SK-N-SH (cell line): ENCODE measurements around the gene ZNF775. TPM values are rescaled to one million over a fixed set of nuclear protein-coding genes. Genes with fewer than 3 reads are reported as not detected.
A peak's percentile ranks its signal among the peaks of the same experiment; 100 is the strongest.

ENCODE experiments used
- CTCF ChIA-PET: fragments of 300-600, 350-600 bp; formaldehyde crosslinking; extraction: SDS; loops from one replicate; lab custom pipeline; 2021; lab: Yijun Ruan, JAX
- POLR2A ChIA-PET: fragments of 350-600 bp; sonication (Branson Sonifier 250); formaldehyde crosslinking; extraction: SDS; loops from one replicate; lab custom pipeline; 2020; ENCODE audit warnings: antibody characterized with exemption, inconsistent platforms; lab: Yijun Ruan, JAX
- DNase-seq: peaks from one replicate; pipeline ENCODE4 v3.0.0; 2012
- H2AFZ ChIP-seq: fragments of 200-600 bp; sonication (generic); 2 replicates; pipeline ENCODE4 v1.8.1; 2016; ENCODE audit warnings: antibody characterized with exemption, mild to moderate bottlenecking, low read depth
- H3F3A ChIP-seq: fragments of 200-600 bp; sonication (generic); replicated peaks from 2 replicates; pipeline ENCODE3; 2016; ENCODE audit warnings: antibody characterized with exemption, mild to moderate bottlenecking; ENCODE audit not compliant: insufficient read depth
- H3K27ac ChIP-seq, 2 experiments: fragments of 200-500 bp in 1 of 2; fragments of 200-600 bp in 1 of 2; sonication (Bioruptor generic) in 1 of 2; sonication (generic), shearing (Covaris generic) in 1 of 2; 2 replicates each; pipeline versions ENCODE4 v1.5.1 to v1.6.1; 2014 to 2016; ENCODE audit warnings: low read depth in 2 of 2, inconsistent platforms in 1 of 2, low read length in 1 of 2, mild to moderate bottlenecking in 1 of 2, mixed read lengths in 1 of 2
- H3K27me3 ChIP-seq: fragments of 200-600 bp; sonication (generic), shearing (Covaris generic); 2 replicates; pipeline ENCODE4 v1.6.1; 2016; ENCODE audit warnings: mixed run types; ENCODE audit not compliant: insufficient read depth
- H3K36me3 ChIP-seq, 2 experiments: fragments of 200-500 bp in 1 of 2; fragments of 200-600 bp in 1 of 2; sonication (Bioruptor generic) in 1 of 2; sonication (generic) in 1 of 2; replicated peaks in 1 of 2; 2 replicates each; pipeline versions ENCODE3 to v1.5.1; 2014 to 2016; ENCODE audit warnings: low read length in 1 of 2, mild to moderate bottlenecking in 1 of 2; ENCODE audit not compliant: insufficient read depth in 2 of 2, control insufficient read depth in 1 of 2
- H3K4me1 ChIP-seq, 2 experiments: fragments of 200-500 bp in 1 of 2; fragments of 200-600 bp in 1 of 2; sonication (Bioruptor generic) in 1 of 2; sonication (generic), shearing (Covaris generic) in 1 of 2; 2 replicates each; pipeline versions ENCODE4 v1.5.1 to v1.6.1; 2014 to 2016; ENCODE audit warnings: low read depth in 1 of 2, low read length in 1 of 2, mixed run types in 1 of 2; ENCODE audit not compliant: insufficient read depth in 2 of 2, control insufficient read depth in 1 of 2
- H3K4me2 ChIP-seq: fragments of 200-600 bp; sonication (generic), shearing (Covaris generic); 2 replicates; pipeline ENCODE4 v1.6.1; 2017; ENCODE audit warnings: mixed run types
- H3K4me3 ChIP-seq, 2 experiments: fragments of 200-500 bp in 1 of 2; fragments of 200-600 bp in 1 of 2; sonication (Bioruptor generic) in 1 of 2; sonication (generic), shearing (Covaris generic) in 1 of 2; 2 replicates each; pipeline versions ENCODE4 v1.5.1 to v1.8.1; 2014 to 2016; ENCODE audit warnings: low read depth in 2 of 2, inconsistent platforms in 1 of 2, low read length in 1 of 2, mild to moderate bottlenecking in 1 of 2, mixed read lengths in 1 of 2, moderate library complexity in 1 of 2
- H3K79me2 ChIP-seq: fragments of 200-600 bp; sonication (generic); 2 replicates; pipeline ENCODE4 v1.8.1; 2017; ENCODE audit warnings: mild to moderate bottlenecking; ENCODE audit not compliant: insufficient read depth
- H3K9ac ChIP-seq: fragments of 200-600 bp; sonication (generic); 2 replicates; pipeline ENCODE4 v1.6.1; 2017; ENCODE audit warnings: mixed run types
- H3K9me2 ChIP-seq: fragments of 200-600 bp; sonication (generic); 2 replicates; pipeline ENCODE4 v1.6.1; 2017; ENCODE audit warnings: mixed run types
- H3K9me3 ChIP-seq: fragments of 200-600 bp; sonication (generic); 2 replicates; pipeline ENCODE4 v1.6.1; 2017; ENCODE audit warnings: mixed run types, mild to moderate bottlenecking, moderate library complexity
- H4K20me1 ChIP-seq: fragments of 200-600 bp; sonication (generic); 2 replicates; pipeline ENCODE4 v1.6.1; 2017; ENCODE audit warnings: mild to moderate bottlenecking, mixed run types; ENCODE audit not compliant: insufficient read depth
- CTCF ChIP-seq: fragments of 200-600 bp; sonication (generic); IDR thresholded peaks from 2 replicates; pipeline ENCODE4 v1.6.1; 2017; ENCODE audit warnings: antibody characterized with exemption, mild to moderate bottlenecking, moderate library complexity
- ELF1 ChIP-seq: IDR thresholded peaks from 2 replicates; pipeline ENCODE4 v1.4.0; 2012
- EP300 ChIP-seq, 2 experiments: IDR thresholded peaks; 2 replicates each; pipeline versions ENCODE4 v1.4.0 to v1.6.1; 2012; ENCODE audit warnings: borderline replicate concordance in 1 of 2, low read depth in 1 of 2, low read length in 1 of 2
- EZH2phosphoT487 ChIP-seq: fragments of 200-600 bp; sonication (generic); IDR thresholded peaks from 2 replicates; pipeline ENCODE4 v1.6.1; 2017; ENCODE audit warnings: low read depth, mixed run types, mild to moderate bottlenecking, antibody characterized with exemption, moderate library complexity, borderline replicate concordance
- GATA2 ChIP-seq: sonication (generic); formaldehyde crosslinking; IDR thresholded peaks from 2 replicates; pipeline ENCODE4 v1.5.0; 2020; ENCODE audit warnings: mild to moderate bottlenecking, missing genetic modification reagents
- JUND ChIP-seq: IDR thresholded peaks from 2 replicates; pipeline ENCODE4 v1.4.0; 2012
- NFIC ChIP-seq: IDR thresholded peaks from 2 replicates; pipeline ENCODE4 v1.4.0; 2012; ENCODE audit warnings: borderline replicate concordance
- NRF1 ChIP-seq: IDR thresholded peaks from 2 replicates; pipeline ENCODE4 v1.6.1; 2012; ENCODE audit warnings: low read depth, mild to moderate bottlenecking, low read length
- PBX3 ChIP-seq: IDR thresholded peaks from 2 replicates; pipeline ENCODE4; 2012
- RFX5 ChIP-seq: IDR thresholded peaks from 2 replicates; pipeline ENCODE4 v1.6.1; 2012; ENCODE audit warnings: mild to moderate bottlenecking, improper control_type of control experiment, low read length
- RXRA ChIP-seq: IDR thresholded peaks from 2 replicates; pipeline ENCODE4 v1.4.0; 2012; ENCODE audit warnings: low read depth, mild to moderate bottlenecking, borderline replicate concordance
- SIN3A ChIP-seq: IDR thresholded peaks from 2 replicates; pipeline ENCODE4 v1.6.1; 2012; ENCODE audit warnings: low read depth, mild to moderate bottlenecking, low read length, moderate library complexity, borderline replicate concordance
- TAF1 ChIP-seq: IDR thresholded peaks from 2 replicates; pipeline ENCODE4 v1.6.1; 2012; ENCODE audit warnings: low read depth, mild to moderate bottlenecking, low read length, moderate library complexity, borderline replicate concordance
- TCF12 ChIP-seq: IDR thresholded peaks from 2 replicates; pipeline ENCODE4 v1.4.0; 2012
- TEAD4 ChIP-seq: IDR thresholded peaks from 2 replicates; pipeline ENCODE4 v1.4.0; 2012; ENCODE audit warnings: mild to moderate bottlenecking, borderline replicate concordance; ENCODE audit not compliant: insufficient read depth
- WGBS: methylation state at CpG from one replicate; pipeline ENCODE4 v1.1.6; 2017; ENCODE audit warnings: low lambda C conversion rate; 5-methylcytosine and 5-hydroxymethylcytosine counted together
- polyA plus RNA-seq, 3 experiments: library from polyadenylated mRNA; depleted of rRNA; stranded (reverse); fragments of >200 nt; gene quantifications; 2 replicates each; pipeline ENCODE4 v1.2.3, GENCODE V29; 2012
- TF ChIP-seq, protein P1 (sequence below): fragments of 150-350 bp; IDR thresholded peaks from 2 replicates; pipeline ENCODE4 v1.6.1; 2016; ENCODE audit warnings: mild to moderate bottlenecking, low read depth, low read length
- TF ChIP-seq, protein P2 (sequence below): IDR thresholded peaks from 2 replicates; pipeline ENCODE4 v1.4.0; 2012; ENCODE audit warnings: low read depth, borderline replicate concordance

ZNF775 gene
- polyA plus RNA-seq, 1 of the 3 experiments (the other 2 are of a cell fraction) = 5.0 TPM

- ChIA-PET CTCF (interaction anchor here (0.7 to 3.8 kb wide), 7 partner anchors 9 to 62 kb away, joined by 3 to 19 read pairs (median 5); a partner anchor contains a TSS), POLR2A (no interaction called here)
- H3K4me3 ChIP-seq = no peak overlapping the region
- H3F3A ChIP-seq = no peaks in the 10 kb centered on the region
- H3K27me3 ChIP-seq = no peaks in the 10 kb centered on the region
- no peaks in the 10 kb centered on the region for H3K36me3 ChIP-seq
- no peak overlapping the region for H3K9ac ChIP-seq
- no peaks in the 10 kb centered on the region for H3K9me3 ChIP-seq
- H3K9me2 ChIP-seq = no peaks in the 10 kb centered on the region
- no peaks in the 10 kb centered on the region for H3K4me1 ChIP-seq
- TF ChIP-seq SIN3A (no peak), GATA2 (no peak), TAF1 (no peak), JUND (no peak), RXRA (no peak), TEAD4 (no peak), EZH2phosphoT487 (no peak), EP300 (IDR thresholded peaks at IDR 0.05; ENCODE audit: borderline replicate concordance in 1 of 2, low read depth in 1 of 2, low read length in 1 of 2) (no peak), RFX5 (no peak), ELF1 (no peak), TCF12 (no peak), NFIC (no peak)
- WGBS = 90% methylated on average over 8 of the region's 10 CpGs
- H3K27ac ChIP-seq = no peak overlapping the region
- DNase-seq = no peak
- no peaks in the 10 kb centered on the region for H3K79me2 ChIP-seq
- no peak overlapping the region for H2AFZ ChIP-seq
- no peaks in the 10 kb centered on the region for H4K20me1 ChIP-seq
- H3K4me2 ChIP-seq = no peak overlapping the region
Measured at GRCh38 chr7:150417239-150417638, 38.1 kb downstream of the ZNF775 start.

GRCh38 chr7:150417863-150418262, 38.7 kb downstream of the ZNF775 start:
- peak; percentile 32 for DNase-seq
- Histone ChIP-seq H3K9ac (no peak overlapping the region), H4K20me1 (no peaks in the 10 kb centered on the region), H2AFZ (no peak overlapping the region), H3F3A (no peaks in the 10 kb centered on the region), H3K9me2 (no peaks in the 10 kb centered on the region), H3K9me3 (no peaks in the 10 kb centered on the region), H3K79me2 (no peaks in the 10 kb centered on the region), H3K4me3 (no peak overlapping the region), H3K27me3 (no peaks in the 10 kb centered on the region), H3K36me3 (no peaks in the 10 kb centered on the region), H3K4me2 (no peak overlapping the region), H3K27ac (no peak overlapping the region), H3K4me1 (no peaks in the 10 kb centered on the region)
- WGBS = 91% methylated on average over 6 of the region's 6 CpGs
- TF ChIP-seq PBX3 (no peak), NRF1 (no peak), SIN3A (no peak), CTCF (peak; percentile 34; the same call in 1 of the 2 replicates), TAF1 (no peak)
- TF ChIP-seq, protein P1, sequence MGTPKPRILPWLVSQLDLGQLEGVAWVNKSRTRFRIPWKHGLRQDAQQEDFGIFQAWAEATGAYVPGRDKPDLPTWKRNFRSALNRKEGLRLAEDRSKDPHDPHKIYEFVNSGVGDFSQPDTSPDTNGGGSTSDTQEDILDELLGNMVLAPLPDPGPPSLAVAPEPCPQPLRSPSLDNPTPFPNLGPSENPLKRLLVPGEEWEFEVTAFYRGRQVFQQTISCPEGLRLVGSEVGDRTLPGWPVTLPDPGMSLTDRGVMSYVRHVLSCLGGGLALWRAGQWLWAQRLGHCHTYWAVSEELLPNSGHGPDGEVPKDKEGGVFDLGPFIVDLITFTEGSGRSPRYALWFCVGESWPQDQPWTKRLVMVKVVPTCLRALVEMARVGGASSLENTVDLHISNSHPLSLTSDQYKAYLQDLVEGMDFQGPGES = no peak
- TF ChIP-seq, protein P2, sequence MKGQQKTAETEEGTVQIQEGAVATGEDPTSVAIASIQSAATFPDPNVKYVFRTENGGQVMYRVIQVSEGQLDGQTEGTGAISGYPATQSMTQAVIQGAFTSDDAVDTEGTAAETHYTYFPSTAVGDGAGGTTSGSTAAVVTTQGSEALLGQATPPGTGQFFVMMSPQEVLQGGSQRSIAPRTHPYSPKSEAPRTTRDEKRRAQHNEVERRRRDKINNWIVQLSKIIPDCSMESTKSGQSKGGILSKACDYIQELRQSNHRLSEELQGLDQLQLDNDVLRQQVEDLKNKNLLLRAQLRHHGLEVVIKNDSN = no peak
- ChIA-PET POLR2A (no interaction called here), CTCF (interaction anchor here (0.7 to 3.8 kb wide), 9 partner anchors 9 to 600 kb away, joined by 3 to 19 read pairs (median 4); a partner anchor contains a TSS)
